Germinal center (tissue), 1 donor: Measurements from ENCODE around the gene TIGD3.
A peak's percentile ranks its signal among the peaks of the same experiment; 100 is the strongest.

ENCODE experiments used
- DNase-seq: peaks from one replicate; pipeline ENCODE4 v3.0.0; 2012; ENCODE audit warnings: mixed read lengths, low spot score

The TIGD3 gene

GRCh38 chr11:65354265-65355012, at the start of gene TIGD3:
Gene TIGD3, plus strand, starts transcription at chr11:65354751. Its CDS starts 1,058 bp downstream, at chr11:65355809.
- peak; percentile 100 for DNase-seq

- no peak for DNase-seq
These were observed 48.9 kb upstream of the TIGD3 start for GRCh38 chr11:65305501-65306268.

- DNase-seq: no peak
These were observed 47.0 kb upstream of the TIGD3 start for GRCh38 chr11:65307298-65308229.

GRCh38 chr11:65308281-65308891, 46.2 kb upstream of the TIGD3 start:
- no peak for DNase-seq

- DNase-seq: no peak
These were observed 45.5 kb upstream of the TIGD3 start for GRCh38 chr11:65309006-65309405.

- DNase-seq: no peak
These were observed 44.3 kb upstream of the TIGD3 start for GRCh38 chr11:65310215-65310614.

GRCh38 chr11:65310736-65311135, 43.8 kb upstream of the TIGD3 start:
- no peak for DNase-seq

GRCh38 chr11:65311170-65311678, 43.3 kb upstream of the TIGD3 start:
- no peak for DNase-seq

- peak; percentile 90 for DNase-seq
These were observed 39.9 kb upstream of the TIGD3 start, which contains the start of gene CDC42EP2 for GRCh38 chr11:65314501-65315203. Gene CDC42EP2, plus strand, starts transcription at chr11:65314866. Its CDS starts 6,033 bp downstream, at chr11:65320899.

GRCh38 chr11:65315204-65315865, 39.2 kb upstream of the TIGD3 start:
- peak; percentile 83 for DNase-seq

- DNase-seq: no peak
These were observed 38.7 kb upstream of the TIGD3 start for GRCh38 chr11:65315866-65316226.

- no peak for DNase-seq
These were observed 38.1 kb upstream of the TIGD3 start for GRCh38 chr11:65316227-65317024.

- no peak for DNase-seq
These were observed 37.3 kb upstream of the TIGD3 start for GRCh38 chr11:65317025-65317786.

- no peak for DNase-seq
These were observed 34.0 kb upstream of the TIGD3 start for GRCh38 chr11:65320386-65321075.

- DNase-seq: no peak
These were observed 33.5 kb upstream of the TIGD3 start for GRCh38 chr11:65321076-65321475.

- no peak for DNase-seq
These were observed 32.6 kb upstream of the TIGD3 start for GRCh38 chr11:65321828-65322485.

GRCh38 chr11:65323813-65324212, 30.7 kb upstream of the TIGD3 start:
- DNase-seq: no peak

GRCh38 chr11:65325435-65325834, 29.1 kb upstream of the TIGD3 start:
- no peak for DNase-seq
